ENCODE data around the gene RORB.

DNA sequence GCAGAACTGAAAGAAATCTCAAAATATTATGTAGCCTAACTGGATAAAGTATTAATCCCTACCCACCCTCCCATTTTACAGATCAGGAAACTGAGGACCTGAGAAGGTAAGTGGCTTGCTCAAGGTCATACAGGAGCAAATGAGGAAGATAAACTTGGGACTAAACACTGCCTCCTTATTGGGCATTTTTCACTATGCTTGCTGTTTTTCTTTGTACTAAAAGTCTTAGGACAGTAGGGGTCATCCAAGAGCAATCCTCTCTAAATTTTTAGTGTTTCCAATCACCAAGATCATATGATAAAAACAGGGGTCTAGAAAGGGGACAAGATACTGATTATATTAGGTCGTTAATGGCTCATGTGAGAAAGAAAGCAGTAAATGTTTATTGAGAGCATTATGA is 80.8 kb downstream of the RORB start:
- TF ChIP-seq, protein P1, sequence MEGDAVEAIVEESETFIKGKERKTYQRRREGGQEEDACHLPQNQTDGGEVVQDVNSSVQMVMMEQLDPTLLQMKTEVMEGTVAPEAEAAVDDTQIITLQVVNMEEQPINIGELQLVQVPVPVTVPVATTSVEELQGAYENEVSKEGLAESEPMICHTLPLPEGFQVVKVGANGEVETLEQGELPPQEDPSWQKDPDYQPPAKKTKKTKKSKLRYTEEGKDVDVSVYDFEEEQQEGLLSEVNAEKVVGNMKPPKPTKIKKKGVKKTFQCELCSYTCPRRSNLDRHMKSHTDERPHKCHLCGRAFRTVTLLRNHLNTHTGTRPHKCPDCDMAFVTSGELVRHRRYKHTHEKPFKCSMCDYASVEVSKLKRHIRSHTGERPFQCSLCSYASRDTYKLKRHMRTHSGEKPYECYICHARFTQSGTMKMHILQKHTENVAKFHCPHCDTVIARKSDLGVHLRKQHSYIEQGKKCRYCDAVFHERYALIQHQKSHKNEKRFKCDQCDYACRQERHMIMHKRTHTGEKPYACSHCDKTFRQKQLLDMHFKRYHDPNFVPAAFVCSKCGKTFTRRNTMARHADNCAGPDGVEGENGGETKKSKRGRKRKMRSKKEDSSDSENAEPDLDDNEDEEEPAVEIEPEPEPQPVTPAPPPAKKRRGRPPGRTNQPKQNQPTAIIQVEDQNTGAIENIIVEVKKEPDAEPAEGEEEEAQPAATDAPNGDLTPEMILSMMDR (IDR thresholded peaks at IDR 0.05) = no peak
- TF ChIP-seq POLR2A (IDR thresholded peaks at IDR 0.05) = no peak

Data from vagina (tissue), 2 donors.